Measurements from ENCODE around the gene ITGA5. TPM values are rescaled to one million over a fixed set of nuclear protein-coding genes. Genes with fewer than 3 reads are reported as not detected.

ITGA5 gene
- total and polyA plus RNA-seq, 10 donors = 7.0 to 44.9 (median 28.2) TPM

- H3K27ac ChIP-seq = peak overlapping the region in 3 of 8 donors; percentile 14 to 32 (median 26)
- H3K9me3 ChIP-seq = no peaks in the 10 kb centered on the region
- H3K4me1 ChIP-seq = peaks cover 13 to 69% (median 52%) of the 10 kb centered on the region in 6 donors
- H3K36me3 ChIP-seq = no peaks in the 10 kb centered on the region
- intact Hi-C loops (cut with DNase I; ENCODE audit: low total_unique reads) = no loop called here
- no peak for DNase-seq
- H3K4me3 ChIP-seq = no peak overlapping the region
- H3K27me3 ChIP-seq (replicated peaks in 1 of 7) = peaks cover 0 to 80% (median 28%) of the 10 kb centered on the region in 7 donors
- TF ChIP-seq, protein P1, sequence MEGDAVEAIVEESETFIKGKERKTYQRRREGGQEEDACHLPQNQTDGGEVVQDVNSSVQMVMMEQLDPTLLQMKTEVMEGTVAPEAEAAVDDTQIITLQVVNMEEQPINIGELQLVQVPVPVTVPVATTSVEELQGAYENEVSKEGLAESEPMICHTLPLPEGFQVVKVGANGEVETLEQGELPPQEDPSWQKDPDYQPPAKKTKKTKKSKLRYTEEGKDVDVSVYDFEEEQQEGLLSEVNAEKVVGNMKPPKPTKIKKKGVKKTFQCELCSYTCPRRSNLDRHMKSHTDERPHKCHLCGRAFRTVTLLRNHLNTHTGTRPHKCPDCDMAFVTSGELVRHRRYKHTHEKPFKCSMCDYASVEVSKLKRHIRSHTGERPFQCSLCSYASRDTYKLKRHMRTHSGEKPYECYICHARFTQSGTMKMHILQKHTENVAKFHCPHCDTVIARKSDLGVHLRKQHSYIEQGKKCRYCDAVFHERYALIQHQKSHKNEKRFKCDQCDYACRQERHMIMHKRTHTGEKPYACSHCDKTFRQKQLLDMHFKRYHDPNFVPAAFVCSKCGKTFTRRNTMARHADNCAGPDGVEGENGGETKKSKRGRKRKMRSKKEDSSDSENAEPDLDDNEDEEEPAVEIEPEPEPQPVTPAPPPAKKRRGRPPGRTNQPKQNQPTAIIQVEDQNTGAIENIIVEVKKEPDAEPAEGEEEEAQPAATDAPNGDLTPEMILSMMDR (IDR thresholded peaks at IDR 0.05 in 8 of 11, conservative IDR thresholded peaks at IDR 0.05 in 3 of 11) = no peak
- WGBS, 5 donors = 32 to 60% (median 42%) methylated on average over 2 of the region's 2 CpGs
Measured at GRCh38 chr12:54420766-54421144, 1.7 kb upstream of the ITGA5 start.

- no peak for DNase-seq
- Histone ChIP-seq H3K27ac (peak overlapping the region; percentile 68 to 95 (median 82)), H3K4me1 (peaks cover 23 to 91% (median 74%) of the 10 kb centered on the region in 6 donors), H3K36me3 (no peaks in the 10 kb centered on the region), H3K4me3 (peak overlapping the region; percentile 54 to 79 (median 63)), H3K9me3 (no peaks in the 10 kb centered on the region), H3K27me3 (replicated peaks in 1 of 7) (peaks cover 0 to 58% (median 28%) of the 10 kb centered on the region in 7 donors)
- WGBS, 5 donors = 1 to 3% (median 2%) methylated on average over 26 to 35 of the region's 35 CpGs
- TF ChIP-seq POLR2AphosphoS5 (IDR thresholded peaks at IDR 0.05) (no peak), POLR2A (IDR thresholded peaks at IDR 0.05) (no peak)
- TF ChIP-seq, protein P1 (IDR thresholded peaks at IDR 0.05 in 8 of 11, conservative IDR thresholded peaks at IDR 0.05 in 3 of 11) = no peak
- intact Hi-C loops (cut with DNase I; ENCODE audit: low total_unique reads) = no loop called here
Measured at GRCh38 chr12:54418441-54419087, 502 bp downstream of the ITGA5 start.

- 5 to 10% (median 6%) methylated on average over 24 to 25 of the region's 25 CpGs for WGBS, 5 donors
- peak overlapping the region; percentile 68 to 95 (median 82) for H3K27ac ChIP-seq
- H3K4me1 ChIP-seq = peaks cover 28 to 97% (median 81%) of the 10 kb centered on the region in 6 donors
- no peak for DNase-seq
- no peaks in the 10 kb centered on the region for H3K36me3 ChIP-seq
- H3K4me3 ChIP-seq = peak overlapping the region; percentile 54 to 79 (median 63)
- peak in 1 of 3 donors; percentile 18 for TF ChIP-seq POLR2AphosphoS5 (IDR thresholded peaks at IDR 0.05)
- TF ChIP-seq, protein P1 (IDR thresholded peaks at IDR 0.05 in 8 of 11, conservative IDR thresholded peaks at IDR 0.05 in 3 of 11) = no peak
- intact Hi-C loops (cut with DNase I; ENCODE audit: low total_unique reads) = no loop called here
- no peaks in the 10 kb centered on the region for H3K9me3 ChIP-seq
- H3K27me3 ChIP-seq (replicated peaks in 1 of 7) = peaks cover 0 to 51% (median 26%) of the 10 kb centered on the region in 7 donors
Measured at GRCh38 chr12:54417712-54418440, 1.2 kb downstream of the ITGA5 start.

Measured in spleen (tissue), 11 donors.